ENCODE results near the gene SUDS3.

SUDS3 gene

GRCh38 chr12:118355843-118356242 lies 20.5 kb upstream of the SUDS3 start:
- in situ Hi-C loops (cut with MboI; ENCODE audit: low sequenced_read_pairs), result loop anchor here (10.0 kb wide), 1 partner anchor 481 kb away; no protein-coding TSS in a partner anchor

DNA sequence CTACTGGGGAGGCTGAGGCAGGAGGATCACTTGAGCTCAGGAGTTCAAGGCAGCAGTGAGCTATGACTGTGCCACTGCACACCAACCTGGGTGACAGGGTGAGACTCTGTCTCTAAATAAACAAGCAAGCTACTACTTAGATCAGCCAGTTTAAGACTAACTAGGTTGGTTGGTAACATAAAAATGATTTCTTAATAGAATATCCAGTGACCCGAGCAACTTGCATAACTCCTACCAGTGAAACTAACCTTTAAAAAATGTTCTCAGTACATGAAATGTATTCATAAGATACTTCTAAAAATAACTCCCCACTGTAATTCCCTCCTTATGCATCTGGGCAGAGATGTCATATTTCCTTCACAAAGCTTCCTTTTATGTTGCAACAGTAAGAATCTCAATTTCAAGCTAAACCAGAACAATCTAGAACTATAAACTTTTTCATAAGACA lies 19.5 kb upstream of the SUDS3 start:
- in situ Hi-C loops (cut with MboI; ENCODE audit: low sequenced_read_pairs), result loop anchor here (10.0 kb wide), 1 partner anchor 482 kb away; no protein-coding TSS in a partner anchor

GRCh38 chr12:118357257-118358007 lies 18.9 kb upstream of the SUDS3 start:
- in situ Hi-C loops (cut with MboI; ENCODE audit: low sequenced_read_pairs), result loop anchor here (10.0 kb wide), 1 partner anchor 483 kb away; no protein-coding TSS in a partner anchor

DNA sequence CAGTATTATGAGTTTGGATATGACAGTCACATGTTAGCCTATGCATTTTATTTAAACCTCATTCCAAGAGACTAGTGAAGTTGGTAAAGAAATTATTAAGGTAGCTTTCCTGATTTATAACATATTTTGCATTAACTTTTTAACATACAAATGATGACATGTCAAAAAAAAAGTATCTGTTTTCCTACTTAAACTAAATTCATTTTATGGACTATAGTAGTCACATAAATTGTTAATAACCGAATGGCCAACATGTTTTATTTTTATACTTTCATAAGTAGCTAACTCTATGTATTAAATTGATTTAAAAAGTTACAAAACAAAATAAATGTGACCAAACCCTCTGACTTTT lies 18.4 kb upstream of the SUDS3 start:
- in situ Hi-C loops (cut with MboI; ENCODE audit: low sequenced_read_pairs), result loop anchor here (10.0 kb wide), 1 partner anchor 483 kb away; no protein-coding TSS in a partner anchor

DNA sequence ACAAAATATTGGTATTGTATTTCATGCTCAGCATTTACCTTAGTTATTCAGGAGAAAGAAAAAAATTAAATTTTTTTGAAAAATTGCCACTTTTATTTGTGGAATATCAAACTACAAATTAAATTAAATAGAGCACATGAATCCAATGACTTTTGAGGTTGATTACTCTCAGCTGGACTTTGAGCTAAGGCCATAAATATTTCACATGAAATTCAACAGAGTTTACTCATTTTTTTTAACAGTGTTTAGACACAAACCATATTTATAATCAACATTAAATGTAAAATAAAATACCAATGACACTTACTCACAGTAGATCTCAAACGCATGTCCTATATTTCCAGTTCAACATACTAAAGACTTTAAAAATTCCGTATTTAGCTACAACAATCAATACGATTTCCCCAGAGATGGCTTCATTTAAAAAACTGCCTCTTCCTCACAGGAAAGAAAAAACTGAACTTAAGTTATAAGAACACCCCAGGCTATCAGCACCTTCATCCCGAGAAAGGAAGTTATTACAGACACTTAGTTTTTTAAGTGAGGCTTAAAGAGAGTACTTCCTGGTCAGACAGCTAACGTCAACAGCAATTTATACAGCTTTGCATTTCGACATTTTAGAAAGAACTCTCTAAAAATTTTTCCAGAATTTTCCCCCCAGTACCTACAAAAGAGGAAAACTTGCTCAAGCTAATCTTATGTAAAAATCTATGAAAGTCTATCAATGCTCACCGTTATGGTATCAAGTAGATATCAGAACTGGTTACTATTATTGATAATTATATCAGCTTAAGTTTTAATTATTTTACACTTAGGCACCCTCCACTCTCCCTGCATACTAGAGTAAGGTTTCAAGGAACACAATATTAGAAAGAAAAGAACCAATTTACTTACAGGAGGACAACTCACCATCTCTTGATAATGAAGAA lies 17.5 kb upstream of the SUDS3 start:
- in situ Hi-C loops (cut with MboI; ENCODE audit: low sequenced_read_pairs), result loop anchor here (10.0 kb wide), 1 partner anchor 484 kb away; no protein-coding TSS in a partner anchor

DNA sequence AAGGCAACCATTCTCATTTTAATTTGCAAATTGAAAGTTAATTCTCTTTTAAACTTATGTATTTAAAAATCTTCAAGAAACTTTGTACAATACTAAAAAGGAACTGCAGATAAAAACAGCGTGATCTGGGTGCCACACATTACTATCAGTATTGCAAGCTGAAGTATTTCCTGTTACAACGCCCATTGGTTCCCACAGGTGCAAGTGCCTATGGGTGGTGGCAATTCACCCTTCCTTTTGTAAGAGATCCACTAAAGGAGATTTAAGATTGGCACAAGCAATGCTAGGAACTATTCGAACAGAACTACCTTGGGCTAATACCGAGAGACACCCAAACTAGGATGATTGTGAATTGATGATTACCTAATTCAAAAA lies 16.8 kb upstream of the SUDS3 start:
- in situ Hi-C loops (cut with MboI; ENCODE audit: low sequenced_read_pairs), result loop anchor here (10.0 kb wide), 1 partner anchor 485 kb away; no protein-coding TSS in a partner anchor

DNA sequence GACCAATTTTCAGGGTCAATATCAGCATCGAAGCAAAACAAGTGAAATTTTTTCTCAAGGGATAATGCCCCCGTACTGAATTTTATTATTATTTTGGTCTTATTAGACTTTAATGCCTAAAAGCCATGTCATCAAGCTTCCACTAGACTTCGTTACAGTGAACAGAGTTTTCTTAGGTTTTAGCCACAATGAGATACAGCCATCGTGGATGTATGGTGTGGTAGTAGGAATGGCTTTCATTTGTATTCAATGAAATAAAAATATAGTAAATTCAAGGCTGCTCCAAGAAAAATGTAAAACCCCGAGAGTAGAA lies 15.3 kb upstream of the SUDS3 start:
- in situ Hi-C loops (cut with MboI; ENCODE audit: low sequenced_read_pairs), result no loop called here

- in situ Hi-C loops (cut with MboI; ENCODE audit: low sequenced_read_pairs), result no loop called here
Observed at GRCh38 chr12:118361889-118362288, 14.5 kb upstream of the SUDS3 start.

GRCh38 chr12:118368821-118369220 lies 7.5 kb upstream of the SUDS3 start:
- in situ Hi-C loops (cut with MboI; ENCODE audit: low sequenced_read_pairs), result no loop called here

GRCh38 chr12:118370601-118371000 lies 5.8 kb upstream of the SUDS3 start:
- in situ Hi-C loops (cut with MboI; ENCODE audit: low sequenced_read_pairs), result no loop called here

GRCh38 chr12:118371321-118372282 lies 4.8 kb upstream of the SUDS3 start:
- in situ Hi-C loops (cut with MboI; ENCODE audit: low sequenced_read_pairs), result no loop called here

DNA sequence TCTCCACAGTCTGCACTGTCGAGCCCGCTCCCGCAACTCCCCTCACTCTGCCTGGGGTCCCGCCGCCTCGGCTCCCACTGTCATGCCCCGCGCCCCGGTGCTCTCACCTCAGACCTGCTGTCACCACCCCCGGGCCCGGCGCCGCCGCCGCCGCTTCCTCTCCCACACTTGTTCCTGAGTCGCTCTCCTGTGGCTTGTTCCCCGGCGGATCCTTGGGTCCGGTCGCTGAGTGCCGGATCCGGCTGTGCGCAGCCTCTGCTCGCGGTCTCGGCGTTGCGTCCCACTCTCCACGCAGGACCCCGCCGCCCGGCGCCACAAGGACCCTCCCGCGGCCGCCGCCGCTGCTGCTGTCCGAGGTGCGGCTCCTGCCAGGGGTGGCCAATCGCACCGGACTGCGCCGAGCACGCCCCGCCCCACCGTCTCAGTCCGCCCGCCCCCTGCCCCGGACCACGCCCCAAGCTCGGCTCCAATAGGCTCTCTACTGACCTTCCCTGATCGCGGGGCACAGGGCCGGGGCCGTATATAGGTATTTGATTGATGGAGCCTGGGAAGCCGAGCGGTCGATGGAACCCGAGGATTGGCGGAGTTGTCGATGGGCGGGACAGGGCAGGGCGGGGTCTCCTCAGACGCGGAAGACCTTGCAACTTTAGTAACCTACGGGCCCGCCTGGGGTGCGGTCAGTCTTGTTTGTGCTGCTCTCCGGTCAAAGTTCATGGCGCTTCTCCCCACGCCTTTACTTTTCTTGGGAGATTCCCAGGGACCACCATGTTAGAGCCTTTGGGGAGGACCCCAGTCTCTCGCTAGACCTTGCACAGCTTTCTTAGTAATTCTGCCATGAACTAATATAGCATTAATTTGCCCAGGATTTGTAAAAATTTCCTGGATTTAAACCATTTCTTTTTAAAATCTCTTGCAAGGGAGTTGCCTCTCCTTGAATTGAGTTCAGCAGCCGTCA lies 3.5 kb upstream of the SUDS3 start, which contains the start of gene TAOK3:
Gene TAOK3, minus strand, starts transcription at position 367 of the 955 bp plus-strand sequence. CDS start 117,340 bp downstream, outside the sequence.
- in situ Hi-C loops (cut with MboI; ENCODE audit: low sequenced_read_pairs), result no loop called here

GRCh38 chr12:118373616-118374015 lies 2.7 kb upstream of the SUDS3 start:
- in situ Hi-C loops (cut with MboI; ENCODE audit: low sequenced_read_pairs), result no loop called here

- in situ Hi-C loops (cut with MboI; ENCODE audit: low sequenced_read_pairs), result no loop called here
Observed at GRCh38 chr12:118374126-118374725, 2.1 kb upstream of the SUDS3 start.

GRCh38 chr12:118374909-118375308 lies 1.4 kb upstream of the SUDS3 start:
- in situ Hi-C loops (cut with MboI; ENCODE audit: low sequenced_read_pairs), result no loop called here

GRCh38 chr12:118375348-118375747 lies 1.0 kb upstream of the SUDS3 start:
- in situ Hi-C loops (cut with MboI; ENCODE audit: low sequenced_read_pairs), result no loop called here

- in situ Hi-C loops (cut with MboI; ENCODE audit: low sequenced_read_pairs), result no loop called here
Observed at GRCh38 chr12:118377021-118377883, 897 bp downstream of the SUDS3 start.

GRCh38 chr12:118377884-118378470 lies 1.6 kb downstream of the SUDS3 start:
- in situ Hi-C loops (cut with MboI; ENCODE audit: low sequenced_read_pairs), result no loop called here

Data from HL-60/S4 treated with retinoic acid at 250 ng/mL for 4 days and 3 days (cell line).